Stimulated activated CD4-positive, alpha-beta T cell treated with anti-CD3 and anti-CD28 coated beads, Interleukin-1b, Interleukin-23, amount 100 ng/mL, for 48 hours (primary cell): ENCODE measurements around the gene NEMP2.

ENCODE experiments used
- DNase-seq: peaks from one replicate; pipeline ENCODE4 v3.0.0-alpha.2; 2020

NEMP2 gene, protein sequence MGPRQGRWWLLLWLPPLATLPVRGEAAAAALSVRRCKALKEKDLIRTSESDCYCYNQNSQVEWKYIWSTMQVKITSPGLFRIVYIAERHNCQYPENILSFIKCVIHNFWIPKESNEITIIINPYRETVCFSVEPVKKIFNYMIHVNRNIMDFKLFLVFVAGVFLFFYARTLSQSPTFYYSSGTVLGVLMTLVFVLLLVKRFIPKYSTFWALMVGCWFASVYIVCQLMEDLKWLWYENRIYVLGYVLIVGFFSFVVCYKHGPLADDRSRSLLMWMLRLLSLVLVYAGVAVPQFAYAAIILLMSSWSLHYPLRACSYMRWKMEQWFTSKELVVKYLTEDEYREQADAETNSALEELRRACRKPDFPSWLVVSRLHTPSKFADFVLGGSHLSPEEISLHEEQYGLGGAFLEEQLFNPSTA

DNA sequence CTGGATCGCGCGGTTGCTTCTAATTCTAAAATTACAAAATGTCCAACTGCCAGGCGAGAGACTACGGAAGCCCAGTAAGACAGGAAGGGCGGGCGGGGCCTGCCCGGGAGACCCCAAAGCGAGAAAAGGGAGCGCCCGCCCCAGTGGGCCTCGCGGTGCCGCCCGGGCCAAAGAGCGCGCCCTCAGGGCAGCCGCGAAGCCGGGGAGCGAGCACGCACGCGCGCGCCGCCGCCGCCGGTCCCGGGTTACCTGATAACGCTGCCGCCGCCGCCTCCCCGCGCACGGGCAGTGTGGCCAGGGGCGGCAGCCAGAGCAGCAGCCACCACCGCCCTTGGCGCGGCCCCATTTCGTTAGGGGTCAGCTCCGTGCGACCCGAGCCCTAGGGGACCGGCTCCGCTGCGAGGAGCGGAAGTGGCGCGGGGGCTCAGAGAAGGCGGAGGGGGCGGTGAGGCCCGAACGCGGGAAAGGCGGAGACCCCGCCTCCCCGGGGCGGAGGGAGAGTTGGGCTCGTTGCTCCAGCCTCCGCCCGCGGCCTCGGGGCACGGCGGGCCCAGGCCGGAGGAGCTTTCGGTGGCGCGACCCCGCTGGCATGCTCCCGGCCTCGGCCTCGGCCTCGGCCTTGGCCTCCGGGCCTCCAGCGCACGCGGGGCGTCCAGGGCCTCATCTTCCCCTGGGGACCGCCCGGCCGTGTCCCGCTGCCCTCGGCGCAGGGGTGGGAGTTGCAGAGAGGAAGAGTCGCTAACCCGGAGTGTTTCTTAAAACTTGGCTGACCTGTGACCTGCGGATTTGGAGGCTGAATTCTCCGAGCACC, at the start of gene NEMP2:
Gene NEMP2, minus strand, starts transcription at position 413 of the 811 bp plus-strand sequence. Its CDS starts 67 bp downstream, at position 346.
- peak; percentile 82 for DNase-seq

DNA sequence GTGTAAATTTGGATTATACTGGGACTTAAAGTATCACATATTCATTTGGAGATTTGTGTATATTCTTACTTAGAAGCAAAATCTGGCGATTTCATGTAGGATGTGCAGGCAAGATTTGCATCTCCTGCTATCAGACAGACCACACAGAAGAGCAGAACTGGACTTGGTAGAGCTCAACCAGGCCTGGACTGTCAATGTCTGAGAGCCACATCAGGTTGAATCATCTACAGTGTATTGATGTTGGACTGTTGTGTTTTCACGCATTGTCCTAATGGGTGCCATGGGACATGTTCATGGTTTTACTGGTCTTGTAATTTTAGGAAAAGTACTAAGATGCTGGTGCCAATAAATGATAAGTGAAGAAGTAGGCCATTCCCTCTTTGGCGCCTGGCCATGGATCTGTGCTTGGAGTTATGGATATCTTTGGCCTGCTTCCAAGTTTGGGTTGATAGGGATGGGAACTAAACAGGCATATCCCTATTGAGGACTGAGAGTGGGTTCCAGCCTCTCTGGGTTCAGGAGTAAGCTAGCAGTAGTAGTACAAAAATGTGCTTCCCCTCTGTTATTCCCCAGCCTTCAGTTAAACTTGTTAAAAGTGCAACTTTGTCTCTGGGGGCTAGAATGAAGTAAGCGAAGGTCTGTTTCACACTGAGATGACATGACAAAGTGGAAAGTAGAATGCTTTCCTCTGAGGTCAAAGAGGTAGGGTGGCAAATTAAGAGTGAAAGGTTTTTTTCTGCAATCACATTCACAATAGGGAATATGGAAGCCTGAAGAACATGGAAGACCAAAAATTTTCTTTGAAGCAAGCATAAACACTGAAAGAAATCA, 49.2 kb upstream of the NEMP2 start:
- no peak for DNase-seq

DNA sequence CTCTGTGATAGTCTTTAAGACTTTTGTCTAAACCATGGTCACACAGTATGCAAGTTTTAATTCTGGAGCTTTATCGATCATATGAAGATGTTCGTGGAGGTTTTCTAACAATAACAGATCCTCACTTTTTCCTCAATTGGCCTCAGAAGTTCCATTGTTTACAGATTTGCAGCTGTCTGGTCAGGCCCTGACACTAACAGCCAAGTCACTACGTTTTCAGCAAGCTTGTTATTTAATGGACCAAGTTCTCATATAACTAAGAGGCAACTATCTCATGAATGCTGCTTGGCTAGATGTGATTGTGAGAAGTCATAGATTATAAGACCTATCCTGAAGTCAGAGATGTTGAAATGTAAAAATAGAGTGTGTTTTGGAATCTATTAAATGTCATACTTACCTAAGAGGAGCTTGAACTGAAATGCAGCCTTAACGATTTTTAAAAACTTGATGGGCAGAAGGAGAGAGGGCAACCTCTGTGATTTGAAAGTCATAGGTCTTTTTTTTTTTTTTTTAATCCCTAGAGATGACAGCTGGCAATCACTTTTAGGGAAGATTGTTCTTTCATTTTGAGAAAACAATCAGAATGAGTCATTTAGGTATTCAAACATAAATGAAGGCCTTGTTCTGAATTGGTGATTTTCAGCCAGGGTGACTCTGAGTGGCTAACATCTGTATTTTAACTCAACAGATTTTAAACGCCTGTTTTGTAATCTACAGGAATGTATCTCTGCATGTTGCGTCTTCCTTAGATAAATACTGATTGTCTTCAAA, 48.4 kb upstream of the NEMP2 start:
- DNase-seq: no peak

DNA sequence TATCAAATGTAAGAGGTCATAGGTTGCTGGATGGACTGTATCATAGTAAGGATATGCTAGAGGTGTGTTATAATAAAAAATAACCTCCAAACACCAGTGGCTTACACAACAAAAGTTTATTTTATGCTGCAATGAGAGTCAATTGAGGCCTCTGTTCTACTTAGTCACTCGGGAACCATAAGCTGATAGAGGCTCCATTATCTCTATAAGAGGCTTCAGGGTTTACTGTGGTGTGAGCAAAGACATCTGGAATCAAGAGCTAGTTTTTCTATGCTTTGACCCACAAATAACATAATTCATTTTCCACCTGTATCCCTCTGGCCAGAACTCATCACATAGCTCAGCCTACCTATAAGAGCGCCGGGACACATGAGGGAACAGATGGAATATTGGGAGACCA, 47.5 kb upstream of the NEMP2 start:
- DNase-seq: no peak

DNA sequence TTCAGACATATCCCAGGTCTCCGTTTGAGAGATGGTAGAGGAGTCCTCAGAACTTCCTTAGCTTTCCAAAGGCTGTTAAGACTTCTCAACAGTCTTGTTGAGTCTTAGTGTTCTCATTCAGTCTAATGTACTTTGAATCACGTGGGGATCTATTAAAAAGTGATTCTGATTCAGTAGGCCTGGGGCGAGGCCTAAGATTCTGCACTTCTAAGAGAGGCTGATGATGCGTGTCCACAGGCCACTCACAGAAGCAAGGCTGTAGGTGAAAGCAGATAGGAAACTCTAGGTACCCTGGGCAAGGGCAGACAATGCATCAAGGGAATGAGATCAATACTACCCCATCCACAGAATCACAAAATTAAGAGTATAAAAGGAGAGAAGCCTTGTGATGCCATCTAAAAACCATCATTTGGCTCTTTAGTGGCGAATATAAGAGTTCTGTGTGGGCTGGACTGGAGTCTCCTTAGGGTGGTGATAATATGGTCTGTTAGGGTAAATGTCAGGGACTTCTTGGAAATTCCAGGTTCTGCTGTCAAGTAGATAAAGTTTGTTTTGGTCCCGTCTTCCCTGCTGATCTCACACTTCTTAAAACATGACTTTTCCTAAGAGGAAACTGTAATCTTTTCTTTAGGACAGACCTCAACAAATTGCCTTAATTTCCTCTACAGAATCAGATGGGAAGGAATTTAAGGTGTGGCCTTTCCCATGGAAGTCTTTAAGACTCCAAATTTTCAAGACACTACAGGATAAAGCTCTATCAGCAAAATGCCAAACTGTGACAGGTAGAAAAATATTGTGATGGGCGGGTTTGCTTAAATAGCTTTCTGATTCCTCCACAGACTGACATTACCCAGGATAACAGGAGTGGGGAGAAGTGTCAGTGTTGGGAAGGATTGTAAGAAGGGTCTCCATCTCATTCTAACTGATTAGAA, 45.7 kb upstream of the NEMP2 start:
- no peak for DNase-seq

DNA sequence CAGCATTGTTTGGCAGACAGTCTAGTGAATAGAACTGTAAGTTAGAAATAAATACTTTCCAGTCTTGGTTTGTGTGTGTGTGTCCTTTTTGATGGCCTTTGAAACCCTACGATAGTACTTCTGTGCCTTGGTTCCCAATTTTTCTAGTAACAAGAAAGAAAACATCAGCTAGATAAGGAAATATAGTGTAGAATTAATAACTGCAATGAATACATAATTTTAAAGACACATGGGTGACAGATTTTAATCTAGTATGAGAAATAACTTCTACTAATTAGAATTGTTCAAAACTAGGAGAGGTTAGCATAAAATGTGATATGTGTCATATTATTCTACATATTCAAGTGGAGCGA, 44.5 kb upstream of the NEMP2 start:
- DNase-seq: no peak

DNA sequence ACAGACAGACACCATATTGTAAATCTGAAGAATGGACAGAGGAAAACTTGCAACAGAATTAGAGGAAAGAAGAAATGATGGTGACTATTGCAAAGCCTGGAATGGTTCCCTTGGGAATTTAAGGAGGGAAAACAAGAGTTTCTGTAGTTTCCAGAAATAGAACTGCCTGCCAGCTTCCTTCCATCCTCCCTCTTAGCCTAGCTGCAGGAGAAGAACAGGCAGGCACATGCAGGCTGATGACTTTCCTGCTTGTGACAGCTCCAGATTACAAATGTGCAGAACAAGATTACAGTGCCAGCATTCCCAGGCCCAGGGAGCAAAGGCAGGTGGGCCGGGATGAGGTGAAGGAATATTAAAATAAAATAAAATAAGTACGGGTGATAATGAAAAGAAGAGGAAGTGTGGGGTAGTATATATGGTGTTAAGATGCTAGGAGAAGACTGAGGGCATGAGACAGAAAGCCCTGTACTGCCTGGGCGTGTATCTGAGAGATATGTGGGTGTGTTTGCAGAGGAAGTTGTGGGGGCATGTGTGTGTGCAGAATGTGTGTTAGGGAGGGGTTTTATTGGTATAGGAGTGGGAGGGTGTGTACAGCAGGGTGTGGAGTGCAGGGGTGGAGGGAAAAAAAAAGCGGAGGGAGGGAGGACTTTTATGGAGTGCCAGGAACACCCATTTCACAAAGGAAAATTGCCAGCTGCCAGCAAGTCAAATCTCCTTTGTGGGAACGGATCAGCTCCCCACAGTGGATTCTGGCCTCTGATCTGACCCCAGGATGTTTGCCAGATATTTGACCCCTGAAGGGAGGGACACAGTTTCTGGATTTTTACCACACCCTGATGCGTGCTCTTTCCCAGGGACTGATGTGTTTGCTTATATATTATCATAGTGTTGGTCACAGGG, 43.9 kb upstream of the NEMP2 start:
- DNase-seq: no peak

DNA sequence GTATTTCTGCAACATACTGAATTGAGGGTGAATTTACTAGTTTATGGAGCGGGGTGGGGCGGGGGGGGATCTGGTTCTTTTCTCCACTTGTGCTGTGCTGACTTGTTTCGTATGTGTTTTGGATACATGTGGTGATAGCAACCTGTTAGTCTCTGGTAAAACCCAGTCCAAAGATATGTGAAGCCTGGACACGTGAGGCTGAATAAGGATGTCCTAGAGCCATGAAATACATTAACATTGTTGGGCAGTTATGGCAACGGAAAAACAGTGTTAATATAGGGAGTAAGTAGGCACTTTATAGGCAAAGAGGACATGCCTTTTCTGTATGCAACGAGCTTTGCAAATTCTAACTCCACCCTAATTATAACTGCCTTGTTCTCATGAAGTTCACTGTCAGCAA, 42.1 kb upstream of the NEMP2 start:
- DNase-seq: no peak

DNA sequence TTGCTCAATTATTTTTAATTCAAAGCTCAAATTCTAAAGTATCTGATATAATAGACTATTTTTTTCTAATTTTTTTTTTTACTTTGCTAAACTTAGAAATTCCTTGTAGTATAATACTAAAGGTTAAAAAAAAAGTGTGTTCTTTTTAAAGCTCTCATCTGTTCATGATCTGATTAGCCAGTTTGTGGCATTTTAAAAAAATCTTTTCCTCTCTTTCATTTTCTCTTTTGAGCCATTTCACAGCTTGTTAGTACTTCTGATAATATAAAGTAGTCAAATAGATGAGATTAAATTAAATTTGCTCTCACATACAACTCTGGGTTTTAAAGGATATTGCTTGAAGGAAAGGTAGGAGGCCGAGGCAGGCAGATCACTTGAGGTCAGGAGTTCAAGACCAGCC, 40.7 kb upstream of the NEMP2 start:
- no peak for DNase-seq

DNA sequence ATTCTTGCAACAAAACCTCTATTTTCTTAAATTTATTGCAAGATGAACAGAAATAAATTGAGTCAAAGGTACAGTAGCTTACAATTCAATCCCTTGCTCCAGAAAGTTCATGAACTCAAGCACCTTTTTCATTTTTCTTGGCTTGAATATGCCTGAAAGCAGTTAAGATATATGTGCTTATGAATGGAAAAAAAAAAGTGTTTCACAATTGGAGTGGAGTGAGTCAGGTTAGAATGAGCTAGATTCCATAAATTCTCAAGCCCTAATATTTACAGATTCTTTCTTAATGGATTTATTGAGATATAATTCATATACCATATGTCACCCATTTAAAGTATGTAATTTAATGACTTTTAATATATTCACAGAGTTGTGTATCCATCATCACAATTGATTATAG, 39.6 kb upstream of the NEMP2 start:
- DNase-seq: no peak

DNA sequence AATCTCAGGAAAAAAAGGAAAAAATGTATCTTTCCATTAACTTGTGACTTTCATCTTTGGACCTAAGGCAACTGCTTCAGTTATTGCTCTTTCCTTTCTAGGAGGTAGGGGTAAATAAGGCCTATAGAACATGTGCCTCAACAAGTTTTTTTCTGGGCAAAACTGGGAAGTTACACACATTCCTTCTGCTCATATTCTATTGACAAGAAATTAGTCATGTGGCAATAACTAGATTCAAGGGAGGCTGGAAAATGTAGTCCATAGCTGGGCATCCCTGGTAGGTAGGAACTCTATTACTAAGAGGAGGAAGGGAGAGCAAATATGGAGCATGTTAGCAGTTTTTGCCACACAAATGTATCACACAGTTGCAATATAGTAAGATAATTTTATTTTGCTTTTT, 37.7 kb upstream of the NEMP2 start:
- DNase-seq: no peak

DNA sequence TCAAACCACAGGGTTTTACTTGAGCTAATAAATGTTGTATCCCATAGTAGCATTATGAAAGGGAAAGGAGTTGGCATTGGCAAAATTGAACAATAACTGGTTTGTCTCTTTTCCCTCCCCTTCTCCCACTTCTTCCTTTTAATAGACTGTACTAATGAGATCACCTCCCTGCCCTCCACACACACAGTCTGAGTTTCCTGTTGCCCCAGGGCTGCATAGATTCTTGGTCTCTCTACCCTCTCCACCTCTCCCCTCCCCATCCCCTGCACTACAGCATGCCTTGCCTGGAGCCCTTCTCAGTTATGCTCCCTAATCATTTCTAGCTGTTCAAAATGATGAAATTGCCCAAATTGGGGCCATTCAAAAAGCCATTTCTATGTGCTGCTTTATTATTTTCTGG, 37.2 kb upstream of the NEMP2 start:
- no peak for DNase-seq

DNA sequence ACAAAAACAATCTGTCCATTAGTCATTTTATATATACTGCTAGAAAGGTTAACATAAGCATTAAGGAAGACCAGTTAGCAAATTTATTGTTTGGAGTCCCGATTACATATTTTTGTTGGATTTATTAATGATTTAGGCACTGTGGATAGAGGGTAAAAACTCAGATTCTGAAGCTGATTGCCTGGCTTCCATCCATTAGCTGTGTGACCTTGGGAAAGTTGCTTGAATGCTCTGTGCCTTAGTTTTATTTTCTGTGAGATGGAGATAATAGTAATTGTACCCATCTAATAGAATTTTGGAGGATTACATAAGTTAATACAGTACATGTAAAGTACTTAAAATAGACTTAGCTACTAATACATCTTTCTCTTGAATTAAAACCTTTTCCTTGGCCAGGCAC, 36.3 kb upstream of the NEMP2 start:
- DNase-seq: no peak

DNA sequence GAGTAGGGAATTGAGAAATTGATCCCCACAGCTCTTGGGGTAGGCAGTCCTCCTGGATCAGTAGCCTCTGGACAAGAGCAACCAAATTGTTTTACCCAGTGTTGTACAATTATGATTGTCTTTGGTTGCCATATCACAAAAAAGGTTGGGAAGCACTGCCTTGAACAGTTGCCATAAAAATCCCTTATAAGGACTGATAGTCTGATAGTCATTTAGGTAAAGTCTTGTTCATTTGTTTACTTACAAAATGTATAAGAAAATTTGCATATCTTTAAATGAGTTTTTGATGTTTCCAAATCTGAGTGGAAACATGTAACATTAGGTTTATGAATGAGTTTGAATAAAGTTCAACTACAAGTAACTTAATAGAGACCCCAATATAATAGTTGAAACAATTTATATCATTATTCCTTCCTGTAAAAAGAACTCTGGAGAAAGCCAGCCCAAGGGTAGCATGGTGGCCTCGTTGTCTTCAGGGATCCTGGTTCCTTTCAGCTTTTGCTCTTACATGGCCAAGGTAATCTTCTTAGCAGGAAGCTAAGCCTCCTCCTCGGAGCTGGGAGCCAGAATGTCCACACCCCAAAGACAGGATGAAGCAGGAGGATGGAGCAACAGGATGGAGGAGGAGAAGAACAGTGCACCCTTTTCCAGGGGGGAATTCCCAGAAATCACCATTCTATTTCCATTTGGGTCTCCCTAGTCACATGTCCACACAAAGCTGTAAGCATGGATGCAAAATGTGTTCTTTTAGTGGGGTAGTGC, 35.7 kb upstream of the NEMP2 start:
- DNase-seq: no peak

DNA sequence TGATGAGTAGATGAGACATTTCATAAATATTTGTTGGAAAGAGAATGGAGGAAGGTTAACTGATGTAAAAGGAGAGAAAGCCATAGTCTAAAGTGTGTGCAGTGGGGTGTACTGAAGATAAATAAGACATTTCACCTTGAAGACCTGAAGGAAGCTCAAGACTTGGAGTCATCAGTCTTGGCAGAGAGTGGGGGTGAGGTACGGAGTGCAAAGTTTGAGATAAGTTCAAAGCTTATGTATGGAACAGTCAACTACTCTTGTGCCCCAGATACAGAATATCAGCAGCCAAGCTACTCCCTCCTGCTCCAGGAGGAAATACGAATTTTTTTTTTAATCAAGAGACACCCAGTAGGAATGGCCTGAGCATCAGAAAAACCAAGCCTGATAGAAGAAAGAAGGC, 30.3 kb upstream of the NEMP2 start:
- no peak for DNase-seq

DNA sequence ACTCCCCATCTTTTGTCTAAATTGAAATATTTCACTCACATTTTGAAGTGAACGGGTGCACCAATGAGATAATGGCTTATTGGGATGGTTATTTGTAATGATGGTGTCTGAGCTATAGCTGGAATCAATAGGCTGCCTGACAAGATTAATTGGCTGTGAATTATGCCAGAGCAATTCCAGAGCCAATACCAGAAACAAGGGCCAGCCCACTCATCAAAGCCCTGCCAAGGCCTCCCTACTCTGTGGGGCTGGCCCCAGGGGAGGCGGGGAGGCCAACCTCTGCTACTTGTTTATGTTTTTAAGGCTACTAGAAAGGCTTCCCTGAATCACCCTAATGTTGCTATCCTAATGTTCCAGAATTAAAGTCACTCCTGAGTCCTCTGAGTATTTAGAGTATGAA, 29.1 kb upstream of the NEMP2 start:
- no peak for DNase-seq

DNA sequence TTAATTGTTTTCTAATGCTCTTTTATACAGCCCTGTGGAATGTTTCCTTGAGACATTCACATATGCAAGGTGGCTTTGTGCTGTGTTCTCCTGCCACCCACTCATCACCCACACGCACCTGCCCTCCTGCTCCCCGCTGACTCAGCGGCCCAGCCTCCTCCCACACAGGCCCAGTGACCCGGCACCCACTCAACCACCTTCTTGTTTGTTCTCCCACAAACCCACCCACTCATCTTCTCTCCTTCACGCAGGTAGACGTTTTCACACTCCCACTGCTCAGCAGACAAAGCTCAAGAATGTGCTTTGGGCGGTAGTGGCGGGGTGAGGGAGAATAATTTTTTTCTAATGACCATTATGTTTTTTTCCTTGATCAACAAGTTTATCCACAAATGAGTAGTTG, 28.6 kb upstream of the NEMP2 start:
- peak; percentile 28 for DNase-seq

DNA sequence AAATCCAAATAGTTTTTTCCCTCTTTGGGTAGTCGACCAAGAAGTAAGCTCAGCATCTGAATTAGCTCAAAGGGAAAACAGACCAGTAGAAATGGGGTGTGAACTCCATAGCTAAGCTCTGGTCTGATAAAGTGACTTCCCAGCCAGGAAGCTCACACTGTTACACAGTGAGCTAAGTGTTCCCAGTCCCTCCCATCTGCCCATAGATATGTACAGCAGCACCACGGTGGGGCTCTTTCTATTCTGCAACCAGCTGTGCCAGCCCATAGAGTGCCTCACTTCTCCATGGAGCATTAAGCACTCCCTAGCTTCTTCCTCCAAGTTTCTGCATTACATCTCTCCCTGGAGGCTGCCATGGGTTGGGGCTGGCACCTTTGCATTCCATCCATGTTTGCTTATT, 27.6 kb upstream of the NEMP2 start:
- no peak for DNase-seq

DNA sequence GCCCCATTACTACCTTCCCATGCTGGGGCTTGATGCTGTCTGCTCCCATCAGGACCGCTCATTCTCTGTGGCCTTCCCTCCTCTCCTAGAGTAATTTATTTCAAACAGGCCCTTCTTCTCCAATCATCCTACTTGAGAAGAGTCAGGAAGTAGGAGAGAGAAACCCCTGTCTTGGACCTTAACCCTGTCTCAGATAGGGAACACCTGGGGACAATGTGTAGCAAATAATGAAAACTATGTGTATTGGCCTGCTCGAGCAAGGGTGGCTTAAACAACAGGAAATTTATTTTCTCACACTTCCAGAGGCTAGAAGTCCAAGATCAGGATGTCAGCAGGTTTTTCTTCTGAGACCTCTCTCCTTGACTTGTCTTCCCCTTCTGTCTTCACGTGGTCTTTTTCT, 26.6 kb upstream of the NEMP2 start:
- no peak for DNase-seq
